Measurements from ENCODE around the gene WTAP. TPM values are rescaled to one million over a fixed set of nuclear protein-coding genes. Genes with fewer than 3 reads are reported as not detected.
"Not testable (repeated sequence)": the region's sequence is repeated elsewhere in the genome, so short reads cannot be mapped to it uniquely, and the experiment has no call there.

Gene WTAP
- total RNA-seq, 3 donors from 2014 or later: 81.1 to 85.8 (median 84.4) TPM

DNA sequence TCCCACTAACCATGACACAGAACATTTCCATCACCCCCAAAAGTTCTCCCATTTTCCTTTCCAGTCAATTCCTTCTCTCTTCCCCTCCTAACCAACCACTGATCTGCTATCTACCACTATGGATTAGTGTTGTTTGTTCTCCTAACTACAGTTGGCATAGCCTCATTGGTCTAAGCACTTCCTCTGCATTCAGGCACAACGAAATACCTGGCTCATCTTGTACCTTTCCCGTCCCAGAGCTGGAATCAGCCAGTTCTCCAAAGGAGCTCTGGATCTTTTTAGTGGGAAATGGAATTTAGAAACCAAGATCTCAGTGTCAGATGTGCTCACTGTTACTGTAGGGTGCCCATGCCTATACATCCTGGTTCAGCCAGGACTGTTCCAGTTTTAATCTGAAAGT is 4.0 kb upstream of the WTAP start:
- no peaks in the 10 kb centered on the region for H3K36me3 ChIP-seq (ENCODE audit: low read depth)
- TF ChIP-seq, protein P1, sequence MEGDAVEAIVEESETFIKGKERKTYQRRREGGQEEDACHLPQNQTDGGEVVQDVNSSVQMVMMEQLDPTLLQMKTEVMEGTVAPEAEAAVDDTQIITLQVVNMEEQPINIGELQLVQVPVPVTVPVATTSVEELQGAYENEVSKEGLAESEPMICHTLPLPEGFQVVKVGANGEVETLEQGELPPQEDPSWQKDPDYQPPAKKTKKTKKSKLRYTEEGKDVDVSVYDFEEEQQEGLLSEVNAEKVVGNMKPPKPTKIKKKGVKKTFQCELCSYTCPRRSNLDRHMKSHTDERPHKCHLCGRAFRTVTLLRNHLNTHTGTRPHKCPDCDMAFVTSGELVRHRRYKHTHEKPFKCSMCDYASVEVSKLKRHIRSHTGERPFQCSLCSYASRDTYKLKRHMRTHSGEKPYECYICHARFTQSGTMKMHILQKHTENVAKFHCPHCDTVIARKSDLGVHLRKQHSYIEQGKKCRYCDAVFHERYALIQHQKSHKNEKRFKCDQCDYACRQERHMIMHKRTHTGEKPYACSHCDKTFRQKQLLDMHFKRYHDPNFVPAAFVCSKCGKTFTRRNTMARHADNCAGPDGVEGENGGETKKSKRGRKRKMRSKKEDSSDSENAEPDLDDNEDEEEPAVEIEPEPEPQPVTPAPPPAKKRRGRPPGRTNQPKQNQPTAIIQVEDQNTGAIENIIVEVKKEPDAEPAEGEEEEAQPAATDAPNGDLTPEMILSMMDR (IDR thresholded peaks at IDR 0.05): no peak
- H3K4me3 ChIP-seq: no peak overlapping the region
- no peaks in the 10 kb centered on the region for H3K4me1 ChIP-seq (ENCODE audit: low read depth)
- intact Hi-C loops (cut with DNase I, micrococcal nuclease): no loop called here
- H3K9me3 ChIP-seq: no peaks in the 10 kb centered on the region
- no peak for ATAC-seq
- no peak for DNase-seq

DNA sequence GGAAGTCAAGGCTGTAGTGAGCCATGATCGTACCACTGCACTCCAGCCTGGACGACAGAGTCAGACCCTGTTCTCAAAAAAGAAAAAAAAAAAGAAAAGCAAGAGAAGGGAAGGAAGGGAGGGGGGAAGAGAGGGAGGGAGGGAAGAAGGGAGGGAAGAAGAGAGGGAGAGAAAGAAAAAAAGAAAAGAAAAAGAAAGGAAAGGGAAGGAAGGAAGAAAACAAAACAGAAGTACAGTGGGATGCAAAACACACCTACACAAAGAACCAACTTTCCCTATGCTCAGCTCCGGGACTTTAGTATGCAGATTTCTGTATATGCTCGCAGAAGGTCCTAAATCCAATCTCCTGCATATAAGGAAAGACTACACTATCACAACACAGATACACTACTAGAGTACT is 2.5 kb upstream of the WTAP start:
- Histone ChIP-seq H3K36me3 (ENCODE audit: low read depth) (no peaks in the 10 kb centered on the region), H3K9me3 (no peaks in the 10 kb centered on the region), H3K4me1 (ENCODE audit: low read depth) (peaks cover 9% of the 10 kb centered on the region), H3K4me3 (no peak overlapping the region)
- TF ChIP-seq, protein P1 (IDR thresholded peaks at IDR 0.05): no peak
- ATAC-seq (no peak), DNase-seq (no peak)
- intact Hi-C loops (cut with DNase I, micrococcal nuclease): loop anchor here (5.0 kb wide), 1 partner anchor 32 kb away; the partner anchor contains the start of gene SOD2 (in 2 of the 2)

DNA sequence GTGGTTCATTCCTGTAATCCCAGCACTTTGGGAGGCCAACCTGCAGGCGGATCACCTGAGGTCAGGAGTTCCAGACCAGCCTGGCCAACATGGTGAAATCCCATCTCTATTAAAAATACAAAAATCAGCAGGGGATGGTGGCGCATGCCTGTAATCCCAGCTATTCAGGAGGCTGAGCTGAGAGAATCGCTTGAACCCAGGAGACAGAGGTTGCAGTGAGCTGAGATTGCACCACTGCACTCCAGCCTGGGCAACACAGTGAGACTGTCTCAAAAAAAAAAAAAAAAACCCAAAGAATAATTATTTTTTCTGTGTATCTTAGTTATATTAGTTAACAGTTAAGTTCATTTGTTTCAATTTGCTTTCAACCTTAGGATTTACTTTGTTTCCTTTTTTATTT is 2.1 kb upstream of the WTAP start:
- H3K36me3 ChIP-seq (ENCODE audit: low read depth); H3K9me3 ChIP-seq; H3K4me3 ChIP-seq; ATAC-seq; DNase-seq: not testable (repeated sequence)
- intact Hi-C loops (cut with DNase I, micrococcal nuclease): loop anchor here (5.0 kb wide), 1 partner anchor 33 kb away; the partner anchor contains the start of gene SOD2 (in 2 of the 2)
- H3K4me1 ChIP-seq (ENCODE audit: low read depth): peaks cover 13% of the 10 kb centered on the region

DNA sequence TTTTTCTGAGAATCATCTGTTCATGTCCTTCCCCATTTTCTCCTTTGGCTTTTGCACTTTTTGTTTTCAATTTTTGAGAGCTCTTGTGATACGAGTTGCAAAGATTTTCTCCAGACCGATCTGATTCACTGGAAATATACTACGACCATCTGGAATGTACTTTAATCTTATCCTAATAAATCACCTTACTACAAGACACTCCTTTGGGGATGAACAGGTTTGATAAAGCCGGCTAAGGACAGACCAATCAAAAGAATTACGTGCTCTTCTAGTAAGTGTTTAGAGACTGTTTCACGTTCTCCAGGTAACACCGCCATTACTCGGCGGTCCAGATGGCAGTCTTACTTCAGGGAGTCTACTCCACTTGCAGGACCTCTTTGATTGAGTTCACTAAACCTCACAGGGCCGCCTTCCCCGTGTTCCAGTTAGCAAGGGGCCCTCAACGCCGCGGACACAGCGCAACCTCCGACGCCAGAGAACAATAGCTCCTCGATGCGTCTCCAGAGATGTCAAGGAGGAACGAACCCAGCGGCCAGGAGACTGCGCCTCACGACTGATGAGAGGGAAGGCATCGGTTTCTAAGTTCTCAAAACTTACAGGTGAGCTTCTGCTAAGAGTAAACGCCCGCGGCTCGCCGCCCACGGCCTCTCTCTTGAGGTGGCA is 920 bp upstream of the WTAP start:
- ATAC-seq (peak; percentile 12), DNase-seq (no peak)
- peak overlapping the region; percentile 97 for H3K4me3 ChIP-seq
- no peaks in the 10 kb centered on the region for H3K9me3 ChIP-seq
- intact Hi-C loops (cut with DNase I, micrococcal nuclease): loop anchor here (5.0 kb wide), 1 partner anchor 34 kb away; the partner anchor contains the start of gene SOD2 (in 2 of the 2)
- no peaks in the 10 kb centered on the region for H3K36me3 ChIP-seq (ENCODE audit: low read depth)
- peaks cover 13% of the 10 kb centered on the region for H3K4me1 ChIP-seq (ENCODE audit: low read depth)
- TF ChIP-seq, protein P1 (IDR thresholded peaks at IDR 0.05): no peak

DNA sequence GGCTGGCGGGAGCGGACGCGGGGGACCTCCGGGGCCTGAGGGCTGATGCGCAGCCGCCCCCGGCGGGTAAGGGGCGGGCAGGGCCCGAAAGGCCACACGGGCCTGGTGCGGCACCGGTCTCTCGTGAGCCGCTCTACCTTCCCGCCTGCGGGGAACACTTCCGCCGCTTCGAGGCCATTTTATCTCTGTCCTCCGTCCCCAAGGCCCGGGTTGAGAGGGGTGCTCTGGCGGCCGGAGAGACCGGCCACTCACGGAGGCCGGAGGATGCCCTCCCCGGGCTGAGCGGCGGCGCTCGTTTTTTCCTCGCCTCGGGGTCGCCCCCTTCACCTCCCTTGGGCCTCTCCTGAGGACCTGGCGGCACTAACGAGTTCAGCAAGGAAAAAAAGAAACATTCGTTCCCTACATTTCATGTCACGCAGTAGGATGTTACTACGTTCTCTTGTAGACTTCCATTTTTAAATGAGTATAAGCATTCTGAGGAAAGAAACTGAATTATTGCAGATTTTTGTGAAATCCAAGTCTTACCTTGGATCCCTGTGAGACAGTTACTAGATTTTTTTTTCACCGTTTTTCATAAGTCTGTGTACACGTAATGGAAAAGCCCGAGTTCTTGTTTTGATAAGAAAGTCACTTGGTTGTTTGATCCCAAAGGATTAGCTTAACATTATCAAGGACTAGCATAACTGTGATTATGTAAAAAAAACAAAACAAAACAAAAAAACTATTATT is 575 bp downstream of the WTAP start:
- ATAC-seq (peak; percentile 41), DNase-seq (no peak)
- intact Hi-C loops (cut with DNase I, micrococcal nuclease): loop anchor here (5.0 kb wide), 1 partner anchor 36 kb away; the partner anchor contains the start of gene SOD2 (in 2 of the 2)

More for the DNA sequence above, 575 bp downstream of the WTAP start:
- no peaks in the 10 kb centered on the region for H3K9me3 ChIP-seq
- H3K36me3 ChIP-seq (ENCODE audit: low read depth): no peaks in the 10 kb centered on the region
- TF ChIP-seq, protein P1 (IDR thresholded peaks at IDR 0.05): no peak
- peak overlapping the region; percentile 97 for H3K4me3 ChIP-seq
- H3K4me1 ChIP-seq (ENCODE audit: low read depth): peaks cover 13% of the 10 kb centered on the region
